Subcutaneous adipose tissue (tissue), 4 donors: ENCODE measurements around the gene PRKG1. TPM values are rescaled to one million over a fixed set of nuclear protein-coding genes. Genes with fewer than 3 reads are reported as not detected.

ENCODE experiments used
- total RNA-seq, 4 donors: library from RNA; depleted of rRNA; stranded (reverse); fragments of >200 nt; gene quantifications; one replicate each; pipeline ENCODE4 v1.1.0, GENCODE V29; 2016
- TF ChIP-seq, protein P1 (sequence below): fragments of 450-650 bp; IDR thresholded peaks from one replicate; pipeline ENCODE4 v1.5.1; 2016; ENCODE audit warnings: low read depth, mild to moderate bottlenecking, control low read depth, antibody characterized with exemption, moderate library complexity

The PRKG1 gene
- total RNA-seq, 4 donors from 2014 or later: 7.6 to 17.2 (median 10.7) TPM

- TF ChIP-seq, protein P1, sequence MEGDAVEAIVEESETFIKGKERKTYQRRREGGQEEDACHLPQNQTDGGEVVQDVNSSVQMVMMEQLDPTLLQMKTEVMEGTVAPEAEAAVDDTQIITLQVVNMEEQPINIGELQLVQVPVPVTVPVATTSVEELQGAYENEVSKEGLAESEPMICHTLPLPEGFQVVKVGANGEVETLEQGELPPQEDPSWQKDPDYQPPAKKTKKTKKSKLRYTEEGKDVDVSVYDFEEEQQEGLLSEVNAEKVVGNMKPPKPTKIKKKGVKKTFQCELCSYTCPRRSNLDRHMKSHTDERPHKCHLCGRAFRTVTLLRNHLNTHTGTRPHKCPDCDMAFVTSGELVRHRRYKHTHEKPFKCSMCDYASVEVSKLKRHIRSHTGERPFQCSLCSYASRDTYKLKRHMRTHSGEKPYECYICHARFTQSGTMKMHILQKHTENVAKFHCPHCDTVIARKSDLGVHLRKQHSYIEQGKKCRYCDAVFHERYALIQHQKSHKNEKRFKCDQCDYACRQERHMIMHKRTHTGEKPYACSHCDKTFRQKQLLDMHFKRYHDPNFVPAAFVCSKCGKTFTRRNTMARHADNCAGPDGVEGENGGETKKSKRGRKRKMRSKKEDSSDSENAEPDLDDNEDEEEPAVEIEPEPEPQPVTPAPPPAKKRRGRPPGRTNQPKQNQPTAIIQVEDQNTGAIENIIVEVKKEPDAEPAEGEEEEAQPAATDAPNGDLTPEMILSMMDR: no peak
These were observed 28.4 kb upstream of the PRKG1 start for GRCh38 chr10:51045871-51046270.

DNA sequence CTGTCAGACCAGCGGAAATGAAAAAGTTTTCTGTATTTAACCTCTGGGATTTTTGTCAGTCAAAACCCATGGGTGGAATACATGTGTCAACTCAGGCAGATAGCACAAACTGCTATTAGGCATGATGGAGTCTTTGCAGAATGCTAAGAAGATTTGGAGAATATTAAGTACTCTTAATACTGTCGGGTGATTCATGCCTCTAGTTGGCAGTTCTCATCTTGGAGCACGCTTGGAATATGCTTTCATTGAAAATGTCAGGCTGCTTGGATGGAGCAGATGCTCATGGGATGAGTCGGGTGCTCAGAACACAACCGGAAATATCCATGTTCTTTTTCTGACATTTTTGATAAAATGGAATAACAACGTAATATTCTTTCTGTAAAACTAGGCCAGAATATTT, 27.6 kb upstream of the PRKG1 start:
- TF ChIP-seq, protein P1: no peak

DNA sequence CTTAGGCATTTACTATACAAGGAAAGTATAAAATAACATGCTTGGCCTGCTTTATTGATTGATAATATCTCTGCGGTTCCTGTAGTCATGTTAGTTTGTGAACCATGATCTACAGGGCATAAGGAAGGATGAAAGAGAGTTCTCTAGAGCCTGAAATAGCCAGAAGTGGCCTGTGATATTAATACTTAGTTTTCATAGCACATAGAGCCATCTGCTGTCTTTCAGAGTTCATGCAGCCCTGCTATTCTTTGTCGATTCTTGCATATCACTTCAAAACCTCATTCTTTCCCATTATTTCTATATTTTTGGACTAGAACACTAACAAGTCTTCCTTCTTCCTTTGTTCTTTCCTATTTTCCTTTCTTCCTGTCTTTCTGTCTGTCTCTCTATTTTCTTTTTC, 26.4 kb upstream of the PRKG1 start:
- TF ChIP-seq, protein P1: no peak

- TF ChIP-seq, protein P1: no peak
These were observed 25.5 kb upstream of the PRKG1 start for GRCh38 chr10:51048792-51049191.

DNA sequence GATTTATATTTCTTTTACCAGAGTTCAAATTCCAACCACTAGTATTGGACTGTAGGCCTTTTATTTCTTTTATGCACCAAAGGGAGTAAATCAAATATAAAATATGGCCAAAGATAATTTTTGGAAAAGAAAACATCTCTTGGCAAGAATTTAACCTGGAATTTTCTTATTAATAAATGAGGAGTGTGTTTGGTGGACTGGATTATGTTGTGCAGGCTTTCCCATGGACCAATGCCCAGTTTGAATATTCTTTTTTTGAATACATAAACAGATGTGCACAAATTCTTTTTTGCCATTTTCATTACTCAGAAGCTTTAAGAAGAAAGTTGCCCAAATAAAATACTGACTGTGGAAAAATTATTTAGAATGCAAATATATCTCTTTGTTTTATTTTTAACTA, 22.1 kb upstream of the PRKG1 start:
- TF ChIP-seq, protein P1: no peak

DNA sequence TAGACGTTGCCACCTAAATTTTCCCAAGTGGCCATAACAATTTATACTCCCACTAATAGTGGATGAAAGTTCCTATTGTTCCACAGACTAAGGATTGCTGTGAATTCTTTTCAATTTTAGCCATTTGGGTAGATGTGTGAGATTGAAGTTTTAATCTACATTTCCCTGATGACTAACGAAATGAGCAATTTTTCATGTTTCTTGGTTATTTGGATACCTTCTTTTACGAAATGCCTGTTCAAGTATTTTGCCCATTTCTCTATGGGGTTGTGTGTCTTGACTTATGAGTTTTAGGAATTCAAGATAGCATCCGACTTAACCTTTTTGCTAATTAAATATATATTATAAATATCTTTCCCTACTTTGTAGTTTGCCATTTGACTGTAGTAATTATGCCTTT, 16.4 kb upstream of the PRKG1 start:
- TF ChIP-seq, protein P1: no peak

- TF ChIP-seq, protein P1: no peak
These were observed 11.1 kb upstream of the PRKG1 start for GRCh38 chr10:51063166-51063565.
